Measurements from ENCODE around the gene AGPAT4.
"Not testable (repeated sequence)": the region's sequence is repeated elsewhere in the genome, so short reads cannot be mapped to it uniquely, and the experiment has no call there.

AGPAT4 gene

GRCh38 chr6:161273752-161274487 lies at the start of gene AGPAT4:
Gene AGPAT4, minus strand, starts transcription at chr6:161274061. Its CDS starts 41,848 bp downstream, at chr6:161232213.
- DNase-seq = peak; percentile 86

GRCh38 chr6:161319231-161319630 lies 45.4 kb upstream of the AGPAT4 start:
- no peak for DNase-seq

GRCh38 chr6:161318456-161318855 lies 44.6 kb upstream of the AGPAT4 start:
- no peak for DNase-seq

GRCh38 chr6:161316531-161316930 lies 42.7 kb upstream of the AGPAT4 start:
- DNase-seq = no peak

GRCh38 chr6:161315246-161315917 lies 41.5 kb upstream of the AGPAT4 start:
- not testable (repeated sequence) for DNase-seq

GRCh38 chr6:161314541-161315245 lies 40.8 kb upstream of the AGPAT4 start:
- DNase-seq = not testable (repeated sequence)

GRCh38 chr6:161313940-161314509 lies 40.2 kb upstream of the AGPAT4 start:
- DNase-seq = no peak

GRCh38 chr6:161313475-161313874 lies 39.6 kb upstream of the AGPAT4 start:
- not testable (repeated sequence) for DNase-seq

- not testable (repeated sequence) for DNase-seq
These were observed 35.9 kb upstream of the AGPAT4 start for GRCh38 chr6:161309774-161310173.

- no peak for DNase-seq
These were observed 34.3 kb upstream of the AGPAT4 start for GRCh38 chr6:161308075-161308655.

- DNase-seq = no peak
These were observed 32.0 kb upstream of the AGPAT4 start for GRCh38 chr6:161305860-161306259.

- DNase-seq = no peak
These were observed 29.9 kb upstream of the AGPAT4 start for GRCh38 chr6:161303628-161304340.

GRCh38 chr6:161302949-161303348 lies 29.1 kb upstream of the AGPAT4 start:
- DNase-seq = no peak

- peak; percentile 83 for DNase-seq
These were observed 27.5 kb upstream of the AGPAT4 start for GRCh38 chr6:161301338-161301737.

GRCh38 chr6:161300823-161301222 lies 27.0 kb upstream of the AGPAT4 start:
- DNase-seq = no peak

GRCh38 chr6:161299726-161300125 lies 25.9 kb upstream of the AGPAT4 start:
- DNase-seq = no peak

GRCh38 chr6:161295784-161296183 lies 21.9 kb upstream of the AGPAT4 start:
- DNase-seq = no peak

GRCh38 chr6:161292650-161293281 lies 18.9 kb upstream of the AGPAT4 start:
- DNase-seq = no peak

- DNase-seq = no peak
These were observed 18.3 kb upstream of the AGPAT4 start for GRCh38 chr6:161292145-161292544.

GRCh38 chr6:161290751-161291150 lies 16.9 kb upstream of the AGPAT4 start:
- no peak for DNase-seq

- DNase-seq = no peak
These were observed 10.8 kb upstream of the AGPAT4 start for GRCh38 chr6:161284653-161285052.

GRCh38 chr6:161281092-161281491 lies 7.2 kb upstream of the AGPAT4 start:
- no peak for DNase-seq

Measured in NCI-H226 (cell line).